IPS-15b (cell line): ENCODE data around the gene CALD1.

ENCODE experiments used
- H3K27me3 ChIP-seq: one replicate; pipeline ENCODE4 v1.6.1; 2013; ENCODE audit warnings: low read length; ENCODE audit not compliant: control insufficient read depth, insufficient read depth
- H3K36me3 ChIP-seq: one replicate; pipeline ENCODE4 v1.6.1; 2013; ENCODE audit warnings: low read length; ENCODE audit not compliant: control insufficient read depth, insufficient read depth
- H3K4me1 ChIP-seq: one replicate; pipeline ENCODE4 v1.6.1; 2013; ENCODE audit warnings: mild to moderate bottlenecking, low read length; ENCODE audit not compliant: control insufficient read depth, insufficient read depth
- H3K4me3 ChIP-seq: one replicate; pipeline ENCODE4 v1.5.1; 2013; ENCODE audit warnings: low read depth, low read length
- H3K9ac ChIP-seq: one replicate; pipeline ENCODE4 v1.6.1; 2013; ENCODE audit warnings: low read depth, mild to moderate bottlenecking, low read length
- H3K9me3 ChIP-seq: one replicate; pipeline ENCODE4 v1.6.1; 2013; ENCODE audit warnings: mild to moderate bottlenecking, low read length; ENCODE audit not compliant: control insufficient read depth, insufficient read depth

CALD1 gene

GRCh38 chr7:134835463-134835823 is 56.0 kb downstream of the CALD1 start:
- Histone ChIP-seq H3K4me3 (no peak overlapping the region), H3K9ac (no peak overlapping the region), H3K4me1 (no peaks in the 10 kb centered on the region), H3K27me3 (no peaks in the 10 kb centered on the region), H3K36me3 (no peaks in the 10 kb centered on the region), H3K9me3 (no peaks in the 10 kb centered on the region)

DNA sequence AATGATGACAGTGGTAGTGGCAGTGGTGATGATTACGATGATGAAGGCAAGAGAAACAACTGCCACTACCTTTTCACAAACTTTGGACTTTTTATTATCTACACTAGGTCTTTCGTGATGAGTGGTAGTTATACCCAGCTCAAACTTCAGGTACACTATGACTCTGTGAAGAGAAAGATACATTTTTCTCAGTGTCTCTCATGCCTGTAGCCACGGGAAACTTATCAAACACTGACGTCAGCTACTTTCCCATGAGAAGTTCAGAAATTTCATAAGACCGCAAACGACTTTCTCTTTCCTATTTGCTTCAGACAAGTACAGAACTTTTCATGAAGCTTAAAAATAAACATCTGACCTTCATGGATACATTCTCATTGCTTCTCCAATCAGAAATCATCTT is 57.0 kb downstream of the CALD1 start:
- Histone ChIP-seq H3K4me3 (no peak overlapping the region), H3K9me3 (no peaks in the 10 kb centered on the region), H3K27me3 (no peaks in the 10 kb centered on the region), H3K36me3 (no peaks in the 10 kb centered on the region), H3K9ac (no peak overlapping the region), H3K4me1 (no peaks in the 10 kb centered on the region)

DNA sequence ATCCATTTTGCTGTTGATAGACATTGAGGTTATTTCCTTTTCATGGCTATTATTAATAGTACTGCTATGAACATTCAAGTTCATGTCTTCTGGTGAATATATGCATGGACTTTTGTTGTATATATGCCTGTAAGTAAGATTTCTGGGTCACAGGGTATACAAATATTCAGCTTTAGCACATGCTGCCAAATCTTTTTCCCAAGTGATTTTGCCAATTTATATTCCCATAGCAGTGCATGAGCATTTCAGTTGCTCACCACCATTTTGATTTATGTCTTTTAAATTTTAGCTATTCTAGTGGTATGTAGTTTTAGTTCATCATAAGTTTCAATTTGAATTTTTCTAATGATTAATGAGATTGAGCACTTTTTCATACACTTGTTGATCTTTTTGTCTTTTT is 59.9 kb downstream of the CALD1 start:
- H3K36me3 ChIP-seq: no peaks in the 10 kb centered on the region
- H3K4me1 ChIP-seq: peaks cover 4% of the 10 kb centered on the region
- no peaks in the 10 kb centered on the region for H3K9me3 ChIP-seq
- no peak overlapping the region for H3K9ac ChIP-seq
- H3K4me3 ChIP-seq: no peak overlapping the region
- no peaks in the 10 kb centered on the region for H3K27me3 ChIP-seq

GRCh38 chr7:134842062-134842461 is 62.6 kb downstream of the CALD1 start:
- no peaks in the 10 kb centered on the region for H3K9me3 ChIP-seq
- H3K9ac ChIP-seq: no peak overlapping the region
- H3K4me3 ChIP-seq: no peak overlapping the region
- no peaks in the 10 kb centered on the region for H3K27me3 ChIP-seq
- peaks cover 4% of the 10 kb centered on the region for H3K4me1 ChIP-seq
- H3K36me3 ChIP-seq: no peaks in the 10 kb centered on the region

DNA sequence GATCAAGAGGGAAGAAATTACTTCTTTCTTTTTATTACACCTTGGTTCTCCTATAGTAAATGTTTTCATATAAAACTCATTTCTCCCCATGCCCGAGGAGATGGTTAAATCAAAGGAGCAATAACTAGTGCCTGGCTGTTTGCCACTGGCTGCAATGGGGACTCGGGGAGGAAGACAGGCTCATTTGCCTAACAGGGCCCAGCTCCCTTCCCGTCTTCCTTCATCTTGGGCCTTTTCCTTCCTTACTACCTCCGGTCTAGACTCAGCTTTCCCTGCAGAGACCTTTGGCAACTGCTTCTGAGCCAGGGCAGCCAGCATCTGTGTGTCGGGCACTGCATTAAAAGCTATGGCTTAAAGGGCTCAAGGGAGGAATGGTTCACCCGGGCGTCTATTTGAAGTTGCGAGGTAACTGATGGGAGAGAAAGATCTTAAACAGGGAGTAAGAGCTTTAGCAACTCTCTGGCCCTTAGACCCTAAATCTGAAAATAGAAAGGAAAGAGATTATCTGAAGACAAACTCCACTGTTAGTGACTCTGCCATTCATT is 63.5 kb downstream of the CALD1 start:
- H3K27me3 ChIP-seq: no peaks in the 10 kb centered on the region
- H3K9ac ChIP-seq: no peak overlapping the region
- H3K4me3 ChIP-seq: no peak overlapping the region
- no peaks in the 10 kb centered on the region for H3K9me3 ChIP-seq
- H3K4me1 ChIP-seq: peaks cover 4% of the 10 kb centered on the region
- no peaks in the 10 kb centered on the region for H3K36me3 ChIP-seq

DNA sequence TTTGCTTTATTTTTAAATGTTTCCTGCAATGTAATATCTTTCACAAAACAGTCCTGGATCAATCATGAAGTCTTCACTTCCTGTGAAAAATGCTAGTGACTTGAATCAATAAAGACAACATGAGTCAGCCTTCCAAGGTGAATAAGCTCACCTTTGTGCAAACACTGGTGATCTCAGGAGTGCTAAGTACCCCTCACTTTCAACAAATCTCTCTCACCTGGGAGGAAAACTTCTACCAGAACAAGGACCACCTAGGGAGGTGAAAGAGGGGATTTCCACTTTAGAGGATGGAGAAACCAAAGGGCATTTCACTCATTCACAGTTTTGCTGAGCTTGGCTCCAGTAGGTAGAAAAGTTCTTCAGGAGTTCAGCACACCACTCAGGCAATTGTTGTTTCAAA is 64.8 kb downstream of the CALD1 start:
- no peaks in the 10 kb centered on the region for H3K36me3 ChIP-seq
- no peaks in the 10 kb centered on the region for H3K9me3 ChIP-seq
- peaks cover 4% of the 10 kb centered on the region for H3K4me1 ChIP-seq
- no peak overlapping the region for H3K9ac ChIP-seq
- no peaks in the 10 kb centered on the region for H3K27me3 ChIP-seq
- H3K4me3 ChIP-seq: no peak overlapping the region

- Histone ChIP-seq H3K27me3 (no peaks in the 10 kb centered on the region), H3K9ac (no peak overlapping the region), H3K4me3 (no peak overlapping the region), H3K4me1 (peaks cover 4% of the 10 kb centered on the region), H3K9me3 (no peaks in the 10 kb centered on the region), H3K36me3 (no peaks in the 10 kb centered on the region)
These were observed 66.0 kb downstream of the CALD1 start for GRCh38 chr7:134845461-134845860.

GRCh38 chr7:134847851-134848588 is 68.6 kb downstream of the CALD1 start:
- Histone ChIP-seq H3K9me3 (no peaks in the 10 kb centered on the region), H3K4me3 (no peak overlapping the region), H3K27me3 (no peaks in the 10 kb centered on the region), H3K9ac (no peak overlapping the region), H3K4me1 (peaks cover 4% of the 10 kb centered on the region), H3K36me3 (no peaks in the 10 kb centered on the region)

DNA sequence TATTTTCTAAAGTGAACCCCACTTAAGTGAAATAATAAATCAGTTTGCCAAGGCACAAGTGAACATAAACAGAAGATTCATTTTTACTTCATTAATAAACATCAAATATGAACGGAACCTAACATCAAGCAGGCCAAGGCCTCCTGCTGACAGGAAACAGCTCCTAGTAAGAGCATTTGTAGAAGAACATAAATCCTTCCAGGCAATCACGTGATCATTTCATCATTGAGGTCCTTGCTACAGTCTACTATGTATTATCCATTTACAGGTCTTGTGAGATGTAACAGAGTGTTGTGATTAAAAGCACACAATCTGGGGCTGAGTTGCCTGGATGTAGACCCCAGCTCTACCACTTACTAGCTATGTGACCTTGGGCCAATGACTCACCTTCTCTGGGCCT is 70.6 kb downstream of the CALD1 start:
- Histone ChIP-seq H3K9me3 (no peaks in the 10 kb centered on the region), H3K4me1 (peaks cover 2% of the 10 kb centered on the region), H3K36me3 (no peaks in the 10 kb centered on the region), H3K9ac (no peak overlapping the region), H3K4me3 (no peak overlapping the region), H3K27me3 (no peaks in the 10 kb centered on the region)

GRCh38 chr7:134851141-134851540 is 71.7 kb downstream of the CALD1 start:
- Histone ChIP-seq H3K4me3 (no peak overlapping the region), H3K9me3 (no peaks in the 10 kb centered on the region), H3K9ac (no peak overlapping the region), H3K4me1 (peaks cover 5% of the 10 kb centered on the region), H3K36me3 (no peaks in the 10 kb centered on the region), H3K27me3 (no peaks in the 10 kb centered on the region)

GRCh38 chr7:134852625-134853024 is 73.2 kb downstream of the CALD1 start:
- H3K9ac ChIP-seq: no peak overlapping the region
- H3K9me3 ChIP-seq: no peaks in the 10 kb centered on the region
- H3K27me3 ChIP-seq: no peaks in the 10 kb centered on the region
- H3K4me3 ChIP-seq: no peak overlapping the region
- H3K4me1 ChIP-seq: peaks cover 10% of the 10 kb centered on the region
- H3K36me3 ChIP-seq: no peaks in the 10 kb centered on the region

DNA sequence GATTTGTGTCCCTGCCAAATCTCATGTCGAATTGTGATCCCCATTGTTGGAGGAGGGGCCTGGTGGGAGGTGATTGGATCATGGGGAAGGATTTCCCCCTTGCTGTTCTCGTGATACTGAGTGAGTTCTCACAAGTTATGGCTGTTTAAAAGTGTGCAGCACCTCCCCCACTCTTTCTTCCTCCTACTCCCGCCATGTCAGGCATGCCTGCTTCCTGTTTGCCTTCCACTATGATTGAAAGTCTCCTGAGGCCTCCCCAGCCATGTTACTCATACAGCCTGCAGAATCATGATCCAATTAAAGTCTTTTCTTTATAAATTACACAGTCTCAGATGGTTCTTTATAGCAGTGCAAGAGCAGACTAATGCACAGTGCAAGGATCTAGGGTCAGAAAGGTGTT is 75.4 kb downstream of the CALD1 start:
- Histone ChIP-seq H3K36me3 (no peaks in the 10 kb centered on the region), H3K27me3 (no peaks in the 10 kb centered on the region), H3K9me3 (no peaks in the 10 kb centered on the region), H3K4me1 (peaks cover 10% of the 10 kb centered on the region), H3K9ac (no peak overlapping the region), H3K4me3 (no peak overlapping the region)
